A549 (cell line): Measurements from ENCODE around the gene HRH2.

ENCODE experiments used
- CTCF ChIP-seq: fragments of >200 bp; sonication (Bioruptor Twin); formaldehyde crosslinking; IDR thresholded peaks from 3 replicates; pipeline ENCODE4 v1.5.1; 2016
- POLR2A ChIP-seq: IDR thresholded peaks from 2 replicates; pipeline ENCODE4 v1.6.1; 2012; ENCODE audit warnings: mild to moderate bottlenecking, low read length
- RAD21 ChIP-seq, 2 experiments: fragments of >200 bp in 1 of 2; sonication (Bioruptor Twin) in 1 of 2; formaldehyde crosslinking in 1 of 2; IDR thresholded peaks in 1 of 2; conservative IDR thresholded peaks in 1 of 2; 2 replicates in 1 of 2; 3 replicates in 1 of 2; pipeline ENCODE4 v1.6.1; 2012 to 2018; ENCODE audit warnings: inconsistent platforms in 1 of 2

- TF ChIP-seq CTCF (no peak), RAD21 (conservative IDR thresholded peaks at IDR 0.05 in 1 of 2, IDR thresholded peaks at IDR 0.05 in 1 of 2) (no peak), POLR2A (no peak)
Measured at GRCh38 chr5:175680463-175680862, 22.6 kb downstream of the HRH2 start.
